ENCODE data around the gene TMEM165. TPM values are rescaled to one million over a fixed set of nuclear protein-coding genes. Genes with fewer than 3 reads are reported as not detected.

Gene TMEM165
- total and polyA plus RNA-seq, 2 donors (not counting 1 experiment from before 2014, with no cell fraction given) = 26.3 to 110 TPM

DNA sequence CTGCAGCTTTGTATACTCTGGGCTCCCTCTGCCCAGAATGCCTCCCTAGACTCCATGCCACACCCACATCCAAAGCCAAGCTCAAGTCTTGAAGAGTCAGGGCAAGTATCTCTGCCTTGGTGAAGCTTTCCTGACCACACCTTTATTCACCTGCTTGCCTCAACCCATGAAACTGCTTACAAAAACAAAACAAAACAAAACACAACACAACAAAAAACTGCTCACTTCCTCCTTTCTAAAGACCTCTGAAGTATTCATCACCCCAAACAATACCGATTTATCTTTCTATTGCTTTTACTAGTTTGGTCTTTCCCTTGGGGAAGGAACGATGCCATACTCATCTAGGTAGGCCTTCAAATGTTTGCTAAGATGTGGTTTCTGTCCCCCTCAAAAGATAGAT lies 45.0 kb downstream of the TMEM165 start:
- H3K4me1 Mint-ChIP-seq = peaks cover 2% of the 10 kb centered on the region
- Histone ChIP-seq H3K27me3 (replicated peaks in 1 of 4; ENCODE audit: control extremely low read depth in 1 of 4, control insufficient read depth in 3 of 4, insufficient read depth in 4 of 4, low read length in 3 of 4) (no peaks in the 10 kb centered on the region), H4K20me1 (ENCODE audit: control insufficient read depth, insufficient read depth, low read length, poor library complexity, severe bottlenecking) (no peaks in the 10 kb centered on the region), H3K79me2 (ENCODE audit: control insufficient read depth, insufficient read depth, low read length) (no peaks in the 10 kb centered on the region), H3K9ac (ENCODE audit: low read length) (no peak overlapping the region), H3K4me1 (ENCODE audit: control insufficient read depth in 2 of 2, insufficient read depth in 2 of 2, low read length in 2 of 2) (no peaks in the 10 kb centered on the region), H3K36me3 (replicated peaks in 1 of 2; ENCODE audit: control extremely low read depth in 1 of 2, control insufficient read depth in 1 of 2, extremely low read depth in 1 of 2, insufficient read depth in 2 of 2, low read length in 1 of 2) (peaks cover 9 to 40% of the 10 kb centered on the region in 2 experiments), H3K4me3 (ENCODE audit: control extremely low read depth in 1 of 5, extremely low read depth in 1 of 5, insufficient read depth in 1 of 5, low read depth in 2 of 5, low read length in 4 of 5) (no peak overlapping the region), H3K9me3 (ENCODE audit: control extremely low read depth in 1 of 3, control insufficient read depth in 2 of 3, insufficient read depth in 1 of 3, low read length in 2 of 3) (no peaks in the 10 kb centered on the region), H3K27ac (ENCODE audit: low read length in 2 of 2) (peak overlapping the region in 1 of 2 donors; percentile 9), H3K4me2 (replicated peaks; ENCODE audit: low read depth, low read length, poor library complexity, severe bottlenecking) (no peak overlapping the region), H2AFZ (ENCODE audit: insufficient read depth, low read depth, low read length, poor library complexity, severe bottlenecking) (no peak overlapping the region)
- intact Hi-C loops (cut with micrococcal nuclease) = no loop called here
- H3K27me3 Mint-ChIP-seq = no peaks in the 10 kb centered on the region
- H3K27ac Mint-ChIP-seq = no peak overlapping the region
- no CpG with 5 or more reads among the region's 2 CpGs for WGBS (ENCODE audit: insufficient coverage)
- no peak overlapping the region for H3K4me3 Mint-ChIP-seq
- CTCF ChIA-PET = no interaction called here
- TF ChIP-seq EZH2 (IDR thresholded peaks at IDR 0.05; ENCODE audit: borderline replicate concordance, insufficient read depth, low read depth, low read length, poor library complexity, severe bottlenecking) = no peak
- TF ChIP-seq, protein P1, sequence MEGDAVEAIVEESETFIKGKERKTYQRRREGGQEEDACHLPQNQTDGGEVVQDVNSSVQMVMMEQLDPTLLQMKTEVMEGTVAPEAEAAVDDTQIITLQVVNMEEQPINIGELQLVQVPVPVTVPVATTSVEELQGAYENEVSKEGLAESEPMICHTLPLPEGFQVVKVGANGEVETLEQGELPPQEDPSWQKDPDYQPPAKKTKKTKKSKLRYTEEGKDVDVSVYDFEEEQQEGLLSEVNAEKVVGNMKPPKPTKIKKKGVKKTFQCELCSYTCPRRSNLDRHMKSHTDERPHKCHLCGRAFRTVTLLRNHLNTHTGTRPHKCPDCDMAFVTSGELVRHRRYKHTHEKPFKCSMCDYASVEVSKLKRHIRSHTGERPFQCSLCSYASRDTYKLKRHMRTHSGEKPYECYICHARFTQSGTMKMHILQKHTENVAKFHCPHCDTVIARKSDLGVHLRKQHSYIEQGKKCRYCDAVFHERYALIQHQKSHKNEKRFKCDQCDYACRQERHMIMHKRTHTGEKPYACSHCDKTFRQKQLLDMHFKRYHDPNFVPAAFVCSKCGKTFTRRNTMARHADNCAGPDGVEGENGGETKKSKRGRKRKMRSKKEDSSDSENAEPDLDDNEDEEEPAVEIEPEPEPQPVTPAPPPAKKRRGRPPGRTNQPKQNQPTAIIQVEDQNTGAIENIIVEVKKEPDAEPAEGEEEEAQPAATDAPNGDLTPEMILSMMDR (IDR thresholded peaks at IDR 0.05) = no peak
- ATAC-seq (ENCODE audit: low read depth) (no peak), DNase-seq (no peak)
- POLR2A ChIA-PET = no interaction called here
- no peaks in the 10 kb centered on the region for H3K9me3 Mint-ChIP-seq (ENCODE audit: insufficient read depth)

- Histone ChIP-seq H4K20me1 (ENCODE audit: control insufficient read depth, insufficient read depth, low read length, poor library complexity, severe bottlenecking) (no peaks in the 10 kb centered on the region), H3K4me2 (replicated peaks; ENCODE audit: low read depth, low read length, poor library complexity, severe bottlenecking) (no peak overlapping the region), H2AFZ (ENCODE audit: insufficient read depth, low read depth, low read length, poor library complexity, severe bottlenecking) (no peak overlapping the region), H3K9me3 (ENCODE audit: control extremely low read depth in 1 of 3, control insufficient read depth in 2 of 3, insufficient read depth in 1 of 3, low read length in 2 of 3) (no peaks in the 10 kb centered on the region), H3K27me3 (replicated peaks in 1 of 4; ENCODE audit: control extremely low read depth in 1 of 4, control insufficient read depth in 3 of 4, insufficient read depth in 4 of 4, low read length in 3 of 4) (no peaks in the 10 kb centered on the region), H3K4me1 (ENCODE audit: control insufficient read depth in 2 of 2, insufficient read depth in 2 of 2, low read length in 2 of 2) (no peaks in the 10 kb centered on the region), H3K9ac (ENCODE audit: low read length) (no peak overlapping the region), H3K79me2 (ENCODE audit: control insufficient read depth, insufficient read depth, low read length) (no peaks in the 10 kb centered on the region), H3K36me3 (replicated peaks in 1 of 2; ENCODE audit: control extremely low read depth in 1 of 2, control insufficient read depth in 1 of 2, extremely low read depth in 1 of 2, insufficient read depth in 2 of 2, low read length in 1 of 2) (peaks cover 6 to 32% of the 10 kb centered on the region in 2 experiments), H3K27ac (ENCODE audit: low read length in 2 of 2) (no peak overlapping the region), H3K4me3 (ENCODE audit: control extremely low read depth in 1 of 5, extremely low read depth in 1 of 5, insufficient read depth in 1 of 5, low read depth in 2 of 5, low read length in 4 of 5) (no peak overlapping the region)
- WGBS (ENCODE audit: insufficient coverage) = no CpG with 5 or more reads among the region's 1 CpG
- intact Hi-C loops (cut with micrococcal nuclease) = no loop called here
- no peak for TF ChIP-seq EZH2 (IDR thresholded peaks at IDR 0.05; ENCODE audit: borderline replicate concordance, insufficient read depth, low read depth, low read length, poor library complexity, severe bottlenecking)
- TF ChIP-seq, protein P1 (IDR thresholded peaks at IDR 0.05) = no peak
- H3K9me3 Mint-ChIP-seq (ENCODE audit: insufficient read depth) = no peaks in the 10 kb centered on the region
- H3K27me3 Mint-ChIP-seq = no peaks in the 10 kb centered on the region
- H3K4me3 Mint-ChIP-seq = no peak overlapping the region
- no peak overlapping the region for H3K27ac Mint-ChIP-seq
- ChIA-PET CTCF (interaction anchor here (1.5 kb wide), 1 partner anchor 293 kb away, joined by 3 read pairs; no protein-coding TSS in a partner anchor), POLR2A (no interaction called here)
- H3K4me1 Mint-ChIP-seq = peaks cover 2% of the 10 kb centered on the region
- DNase-seq = no peak
- ATAC-seq (ENCODE audit: low read depth) = no peak
Measured at GRCh38 chr4:55442541-55442940, 46.8 kb downstream of the TMEM165 start.

Data from B cell (primary cell).